Loucy (cell line): ENCODE measurements around the gene RTCB.
"Not testable (repeated sequence)": the region's sequence is repeated elsewhere in the genome, so short reads cannot be mapped to it uniquely, and the experiment has no call there.

Source experiments
- H2AFZ ChIP-seq: fragments of 200-600 bp; sonication (generic); 2 replicates; pipeline ENCODE4 v1.6.0; 2016; ENCODE audit warnings: antibody characterized with exemption, mild to moderate bottlenecking, low read length, moderate library complexity
- H3F3A ChIP-seq: fragments of 200-600 bp; 2 replicates; pipeline ENCODE4 v1.6.0; 2016; ENCODE audit warnings: antibody characterized with exemption, low read depth, mild to moderate bottlenecking
- H3K27me3 ChIP-seq: fragments of 200-600 bp; sonication (generic); 2 replicates; pipeline ENCODE4 v1.6.1; 2014; ENCODE audit warnings: low read length, mild to moderate bottlenecking; ENCODE audit not compliant: insufficient read depth, poor library complexity, severe bottlenecking
- H3K36me3 ChIP-seq: fragments of 200-600 bp; sonication (generic); 2 replicates; pipeline ENCODE4 v1.6.1; 2016; ENCODE audit warnings: low read length; ENCODE audit not compliant: insufficient read depth
- H3K4me1 ChIP-seq: fragments of 200-600 bp; sonication (generic); 2 replicates; pipeline ENCODE4 v1.5.1; 2014; ENCODE audit warnings: low read length, mild to moderate bottlenecking; ENCODE audit not compliant: insufficient read depth, poor library complexity, severe bottlenecking
- H3K4me2 ChIP-seq: fragments of 200-600 bp; sonication (generic); 2 replicates; pipeline ENCODE4 v1.6.0; 2014; ENCODE audit warnings: antibody characterized with exemption, low read length, low read depth, mild to moderate bottlenecking; ENCODE audit not compliant: poor library complexity, severe bottlenecking
- H3K4me3 ChIP-seq: fragments of 200-600 bp; sonication (generic); 2 replicates; pipeline ENCODE4 v1.5.1; 2014; ENCODE audit warnings: low read length, mild to moderate bottlenecking, mixed read lengths; ENCODE audit not compliant: poor library complexity, severe bottlenecking
- H3K79me2 ChIP-seq: fragments of 200-600 bp; sonication (generic); 2 replicates; pipeline ENCODE4 v1.6.1; 2014; ENCODE audit warnings: low read length; ENCODE audit not compliant: insufficient read depth
- H3K9ac ChIP-seq: fragments of 200-600 bp; sonication (generic); 2 replicates; pipeline ENCODE4 v1.6.0; 2014; ENCODE audit warnings: mild to moderate bottlenecking, low read depth, low read length, moderate library complexity; ENCODE audit not compliant: poor library complexity, severe bottlenecking
- H3K9me2 ChIP-seq: fragments of 200-600 bp; sonication (generic); replicated peaks from 2 replicates; pipeline ENCODE4 v1.6.1; 2016; ENCODE audit warnings: low read depth, low read length, mixed read lengths
- H3K9me3 ChIP-seq: fragments of 200-600 bp; sonication (generic); 2 replicates; pipeline ENCODE4 v1.6.1; 2014; ENCODE audit warnings: mild to moderate bottlenecking, antibody characterized with exemption, low read length, low read depth; ENCODE audit not compliant: insufficient read depth
- H4K20me1 ChIP-seq: fragments of 200-600 bp; sonication (generic); 2 replicates; pipeline ENCODE4 v1.6.0; 2014; ENCODE audit warnings: antibody characterized with exemption, low read length, mild to moderate bottlenecking; ENCODE audit not compliant: insufficient read depth, poor library complexity, severe bottlenecking
- EZH2phosphoT487 ChIP-seq: fragments of 200-600 bp; IDR thresholded peaks from 2 replicates; pipeline ENCODE4 v1.6.1; 2018; ENCODE audit warnings: antibody characterized with exemption, mild to moderate bottlenecking, moderate library complexity, borderline replicate concordance
- TF ChIP-seq, protein P1 (sequence below): fragments of 200-600 bp; sonication (generic); conservative IDR thresholded peaks from 2 replicates; pipeline ENCODE4 v1.5.1; 2014; ENCODE audit warnings: mild to moderate bottlenecking, antibody characterized with exemption, low read length

RTCB gene

DNA sequence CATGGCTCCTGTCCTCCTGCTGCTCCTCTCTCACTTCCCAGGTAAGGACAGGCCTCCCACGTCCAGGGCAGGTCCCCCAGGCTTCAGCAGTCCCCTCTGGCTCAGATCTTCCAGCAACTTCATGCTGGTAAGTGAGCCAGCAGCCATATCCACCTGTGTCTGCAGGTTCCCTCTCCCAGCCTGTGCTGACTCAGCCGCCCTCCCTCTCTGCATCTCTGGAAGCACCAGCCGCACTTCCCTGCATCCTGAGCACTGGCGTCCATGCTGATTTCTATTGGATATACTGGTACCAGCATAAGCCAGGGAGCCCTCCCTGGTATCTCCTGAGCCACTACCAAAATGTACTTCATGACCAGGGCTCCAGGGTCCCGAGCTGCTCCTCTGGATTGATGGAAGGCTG lies 35.4 kb downstream of the RTCB start:
- H3K9ac ChIP-seq, result no peak overlapping the region
- H3K4me1 ChIP-seq, result no peaks in the 10 kb centered on the region
- TF ChIP-seq EZH2phosphoT487, result no peak
- no peak overlapping the region for H2AFZ ChIP-seq
- no peaks in the 10 kb centered on the region for H3F3A ChIP-seq
- H3K4me3 ChIP-seq, result no peak overlapping the region
- H3K9me3 ChIP-seq, result no peaks in the 10 kb centered on the region
- no peaks in the 10 kb centered on the region for H4K20me1 ChIP-seq
- no peaks in the 10 kb centered on the region for H3K79me2 ChIP-seq
- no peaks in the 10 kb centered on the region for H3K9me2 ChIP-seq
- no peak overlapping the region for H3K4me2 ChIP-seq
- H3K36me3 ChIP-seq, result no peaks in the 10 kb centered on the region
- no peaks in the 10 kb centered on the region for H3K27me3 ChIP-seq

DNA sequence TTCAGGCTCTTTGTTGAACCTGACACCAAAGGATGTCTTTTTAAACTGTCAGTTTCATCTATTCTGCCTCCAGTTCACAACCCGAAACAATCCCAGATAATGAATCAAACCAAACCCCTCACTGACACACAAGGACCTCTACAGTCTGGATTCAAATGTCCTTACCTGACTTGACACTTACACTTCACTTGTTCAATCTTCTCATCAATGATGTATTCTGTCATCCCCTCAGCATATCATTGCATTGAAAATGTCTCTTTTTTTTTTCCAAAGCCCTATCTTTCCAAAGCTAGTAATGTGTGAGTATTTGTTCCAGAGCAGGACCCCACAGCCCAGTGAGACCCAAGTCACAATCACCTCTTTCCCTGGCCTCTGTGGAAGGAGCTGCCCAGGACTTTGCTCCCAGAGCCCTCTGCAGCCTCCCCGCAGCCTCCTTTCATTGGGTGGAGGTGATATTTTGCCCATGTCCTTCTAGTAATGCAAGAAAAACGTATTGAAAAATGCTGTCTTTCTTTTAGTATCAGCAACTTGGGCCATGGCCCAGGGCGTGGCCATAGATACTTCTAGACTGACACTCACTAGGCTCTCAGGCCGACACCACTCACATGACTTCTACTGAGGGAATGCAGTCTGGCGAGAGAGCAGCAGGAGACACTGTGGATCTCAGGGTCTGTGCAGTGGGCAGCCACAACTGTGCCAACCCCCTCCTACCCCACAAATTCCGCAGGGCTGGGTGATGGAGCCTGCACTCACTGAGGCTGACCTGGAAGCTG lies 36.2 kb downstream of the RTCB start:
- H3K4me1 ChIP-seq, result no peaks in the 10 kb centered on the region
- H2AFZ ChIP-seq, result no peak overlapping the region
- TF ChIP-seq, protein P1, sequence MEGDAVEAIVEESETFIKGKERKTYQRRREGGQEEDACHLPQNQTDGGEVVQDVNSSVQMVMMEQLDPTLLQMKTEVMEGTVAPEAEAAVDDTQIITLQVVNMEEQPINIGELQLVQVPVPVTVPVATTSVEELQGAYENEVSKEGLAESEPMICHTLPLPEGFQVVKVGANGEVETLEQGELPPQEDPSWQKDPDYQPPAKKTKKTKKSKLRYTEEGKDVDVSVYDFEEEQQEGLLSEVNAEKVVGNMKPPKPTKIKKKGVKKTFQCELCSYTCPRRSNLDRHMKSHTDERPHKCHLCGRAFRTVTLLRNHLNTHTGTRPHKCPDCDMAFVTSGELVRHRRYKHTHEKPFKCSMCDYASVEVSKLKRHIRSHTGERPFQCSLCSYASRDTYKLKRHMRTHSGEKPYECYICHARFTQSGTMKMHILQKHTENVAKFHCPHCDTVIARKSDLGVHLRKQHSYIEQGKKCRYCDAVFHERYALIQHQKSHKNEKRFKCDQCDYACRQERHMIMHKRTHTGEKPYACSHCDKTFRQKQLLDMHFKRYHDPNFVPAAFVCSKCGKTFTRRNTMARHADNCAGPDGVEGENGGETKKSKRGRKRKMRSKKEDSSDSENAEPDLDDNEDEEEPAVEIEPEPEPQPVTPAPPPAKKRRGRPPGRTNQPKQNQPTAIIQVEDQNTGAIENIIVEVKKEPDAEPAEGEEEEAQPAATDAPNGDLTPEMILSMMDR, result no peak
- no peak for TF ChIP-seq EZH2phosphoT487
- no peaks in the 10 kb centered on the region for H4K20me1 ChIP-seq
- no peak overlapping the region for H3K4me3 ChIP-seq
- no peaks in the 10 kb centered on the region for H3K9me2 ChIP-seq
- H3K9ac ChIP-seq, result no peak overlapping the region
- no peaks in the 10 kb centered on the region for H3K79me2 ChIP-seq
- H3K4me2 ChIP-seq, result no peak overlapping the region
- H3K27me3 ChIP-seq, result no peaks in the 10 kb centered on the region
- H3K36me3 ChIP-seq, result no peaks in the 10 kb centered on the region
- no peaks in the 10 kb centered on the region for H3F3A ChIP-seq
- no peaks in the 10 kb centered on the region for H3K9me3 ChIP-seq

GRCh38 chr22:32364210-32364609 lies 47.8 kb downstream of the RTCB start:
- Histone ChIP-seq H3K4me2 (no peak overlapping the region), H3K27me3 (no peaks in the 10 kb centered on the region), H2AFZ (no peak overlapping the region), H3K4me1 (no peaks in the 10 kb centered on the region), H3K9me2 (no peaks in the 10 kb centered on the region), H3K79me2 (no peaks in the 10 kb centered on the region), H3K4me3 (no peak overlapping the region), H4K20me1 (no peaks in the 10 kb centered on the region), H3K9ac (no peak overlapping the region), H3F3A (no peaks in the 10 kb centered on the region), H3K36me3 (no peaks in the 10 kb centered on the region), H3K9me3 (no peaks in the 10 kb centered on the region)
- TF ChIP-seq, protein P1, result no peak
- no peak for TF ChIP-seq EZH2phosphoT487

DNA sequence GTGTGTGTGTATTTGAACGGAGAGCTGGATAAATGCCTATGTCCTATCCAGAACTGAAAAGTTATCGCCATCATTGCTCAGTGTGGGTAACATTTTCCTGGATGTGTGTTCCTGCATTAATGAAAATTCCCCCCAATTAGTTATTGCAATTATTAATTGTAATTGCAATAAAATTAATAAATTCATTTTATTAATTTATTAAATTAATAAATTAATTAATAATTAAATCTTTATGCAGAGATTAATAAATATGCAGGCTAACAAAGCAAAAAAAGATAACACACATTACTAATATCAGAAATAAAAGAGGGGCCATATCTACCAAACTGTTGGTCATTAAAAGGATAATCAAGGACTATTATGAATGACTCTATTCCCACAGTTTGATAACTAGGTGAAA lies 50.8 kb downstream of the RTCB start:
- H3K4me1 ChIP-seq, result no peaks in the 10 kb centered on the region
- TF ChIP-seq, protein P1, result no peak
- TF ChIP-seq EZH2phosphoT487, result no peak
- no peak overlapping the region for H3K9ac ChIP-seq
- H3K4me3 ChIP-seq, result no peak overlapping the region
- no peak overlapping the region for H2AFZ ChIP-seq
- no peak overlapping the region for H3K4me2 ChIP-seq
- H3K27me3 ChIP-seq, result no peaks in the 10 kb centered on the region
- no peaks in the 10 kb centered on the region for H3K9me3 ChIP-seq
- no peaks in the 10 kb centered on the region for H4K20me1 ChIP-seq
- no peaks in the 10 kb centered on the region for H3K79me2 ChIP-seq
- no peaks in the 10 kb centered on the region for H3F3A ChIP-seq
- no peaks in the 10 kb centered on the region for H3K9me2 ChIP-seq
- H3K36me3 ChIP-seq, result no peaks in the 10 kb centered on the region

DNA sequence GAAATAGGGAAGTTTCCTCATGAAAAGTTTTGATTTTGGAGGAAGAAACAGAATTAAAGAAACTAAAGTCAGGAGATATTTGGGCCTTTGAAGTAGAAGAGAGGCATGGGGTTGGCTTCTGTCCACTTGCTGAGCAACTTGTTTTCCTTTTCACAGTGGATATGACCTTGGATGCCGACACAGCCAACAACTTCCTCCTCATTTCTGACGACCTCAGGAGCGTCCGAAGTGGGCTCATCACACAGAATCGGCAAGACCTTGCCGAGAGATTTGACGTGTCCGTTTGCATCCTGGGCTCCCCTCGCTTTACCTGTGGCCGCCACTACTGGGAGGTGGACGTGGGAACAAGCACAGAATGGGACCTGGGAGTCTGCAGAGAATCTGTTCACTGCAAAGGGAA lies 52.0 kb downstream of the RTCB start:
- H3K4me1 ChIP-seq, H3K9ac ChIP-seq, H3K9me2 ChIP-seq, H3K27me3 ChIP-seq, H3K36me3 ChIP-seq, H3F3A ChIP-seq, H4K20me1 ChIP-seq, H2AFZ ChIP-seq, H3K79me2 ChIP-seq, H3K4me2 ChIP-seq, H3K9me3 ChIP-seq, H3K4me3 ChIP-seq: not testable (repeated sequence)
